ENCODE results near the gene S100A2.
A peak's percentile ranks its signal among the peaks of the same experiment; 100 is the strongest.

The S100A2 gene

GRCh38 chr1:153545067-153546055 is 20.3 kb downstream of the S100A2 start, which contains the start of gene S100A4:
S100A4 (minus strand) TSS chr1:153545806; CDS start chr1:153544794, 1,012 bp downstream.
- H3K4me1 Mint-ChIP-seq, result peaks cover 80% of the 10 kb centered on the region
- TF ChIP-seq CTCF (IDR thresholded peaks at IDR 0.05; ENCODE audit: unreplicated experiment in 3 of 3), result no peak
- H3K36me3 Mint-ChIP-seq (ENCODE audit: low read depth), result no peaks in the 10 kb centered on the region
- H3K4me3 Mint-ChIP-seq, result peak within 1 kb of the TSS; percentile 76 to 82 (median 79)
- peaks cover 7% of the 10 kb centered on the region for H3K27me3 Mint-ChIP-seq (ENCODE audit: low read depth)
- no peaks in the 10 kb centered on the region for H3K9me3 Mint-ChIP-seq
- peak within 1 kb of the TSS; percentile 98 to 99 (median 98) for H3K27ac Mint-ChIP-seq

GRCh38 chr1:153544453-153545066 is 21.1 kb downstream of the S100A2 start:
- Mint-ChIP-seq H3K27ac (peak overlapping the region; percentile 98 to 99 (median 98)), H3K4me3 (peak overlapping the region; percentile 76 to 82 (median 79)), H3K36me3 (ENCODE audit: low read depth) (no peaks in the 10 kb centered on the region), H3K27me3 (ENCODE audit: low read depth) (peaks cover 7% of the 10 kb centered on the region), H3K9me3 (no peaks in the 10 kb centered on the region), H3K4me1 (peaks cover 77% of the 10 kb centered on the region)
- TF ChIP-seq CTCF (IDR thresholded peaks at IDR 0.05; ENCODE audit: unreplicated experiment in 3 of 3), result no peak

GRCh38 chr1:153543736-153544135 is 21.9 kb downstream of the S100A2 start:
- H3K36me3 Mint-ChIP-seq (ENCODE audit: low read depth), result no peaks in the 10 kb centered on the region
- peak overlapping the region in 2 of 3 experiments; percentile 79 to 82 for H3K4me3 Mint-ChIP-seq
- H3K9me3 Mint-ChIP-seq, result no peaks in the 10 kb centered on the region
- no peak for TF ChIP-seq CTCF (IDR thresholded peaks at IDR 0.05; ENCODE audit: unreplicated experiment in 3 of 3)
- H3K27ac Mint-ChIP-seq, result peak overlapping the region; percentile 98 to 99 (median 98)
- H3K4me1 Mint-ChIP-seq, result peaks cover 68% of the 10 kb centered on the region
- peaks cover 7% of the 10 kb centered on the region for H3K27me3 Mint-ChIP-seq (ENCODE audit: low read depth)

- no peak for TF ChIP-seq CTCF (IDR thresholded peaks at IDR 0.05; ENCODE audit: unreplicated experiment in 3 of 3)
- peak overlapping the region; percentile 98 to 99 (median 98) for H3K27ac Mint-ChIP-seq
- H3K4me3 Mint-ChIP-seq, result peak overlapping the region; percentile 13 to 71 (median 39)
- no peaks in the 10 kb centered on the region for H3K36me3 Mint-ChIP-seq (ENCODE audit: low read depth)
- peaks cover 6% of the 10 kb centered on the region for H3K27me3 Mint-ChIP-seq (ENCODE audit: low read depth)
- H3K4me1 Mint-ChIP-seq, result peaks cover 64% of the 10 kb centered on the region
- no peaks in the 10 kb centered on the region for H3K9me3 Mint-ChIP-seq
These were observed 22.5 kb downstream of the S100A2 start for GRCh38 chr1:153542956-153543711.

GRCh38 chr1:153541641-153542590 is 23.7 kb downstream of the S100A2 start:
- Mint-ChIP-seq H3K9me3 (no peaks in the 10 kb centered on the region), H3K27ac (peak overlapping the region; percentile 98 to 99 (median 98)), H3K4me1 (peaks cover 64% of the 10 kb centered on the region), H3K27me3 (ENCODE audit: low read depth) (no peaks in the 10 kb centered on the region), H3K36me3 (ENCODE audit: low read depth) (no peaks in the 10 kb centered on the region), H3K4me3 (peak overlapping the region in 2 of 3 experiments; percentile 29 to 32)
- TF ChIP-seq CTCF (IDR thresholded peaks at IDR 0.05; ENCODE audit: unreplicated experiment in 3 of 3), result no peak
